BJ (cell line): ENCODE data around the gene ATE1. TPM values are rescaled to one million over a fixed set of nuclear protein-coding genes. Genes with fewer than 3 reads are reported as not detected.

Source experiments
- CTCF ChIA-PET: fragments of 350-600 bp; formaldehyde crosslinking; extraction: SDS; loops from one replicate; lab custom pipeline; 2021; ENCODE audit warnings: antibody characterized with exemption, inconsistent platforms; lab: Yijun Ruan, JAX
- POLR2A ChIA-PET: fragments of 300-600 bp; sonication (Branson Sonifier 250); formaldehyde crosslinking; extraction: SDS; loops from one replicate; lab custom pipeline; 2021; ENCODE audit warnings: antibody characterized with exemption; lab: Charles Lee
- DNase-seq: peaks from one replicate; pipeline ENCODE4 v3.0.0-alpha.2; 2011; ENCODE audit warnings: low read depth
- H3K27me3 ChIP-seq: 2 replicates; pipeline ENCODE4 v1.6.0; 2011; ENCODE audit warnings: low read length; ENCODE audit not compliant: control insufficient read depth, insufficient read depth
- H3K36me3 ChIP-seq: 2 replicates; pipeline ENCODE4 v1.5.1; 2011; ENCODE audit warnings: low read length; ENCODE audit not compliant: control insufficient read depth, insufficient read depth
- H3K4me3 ChIP-seq: 2 replicates; pipeline ENCODE4 v1.5.1; 2011; ENCODE audit warnings: low read depth, mild to moderate bottlenecking, control low read depth, low read length
- polyA plus RNA-seq: library from polyadenylated mRNA; depleted of rRNA; stranded (reverse); fragments of >200 nt; gene quantifications from 2 replicates; pipeline ENCODE4 v1.2.3, GENCODE V29; 2011
- TF ChIP-seq, protein P1 (sequence below): IDR thresholded peaks from 2 replicates; pipeline ENCODE4 v1.5.1; 2011; ENCODE audit warnings: low read depth, mild to moderate bottlenecking, control low read depth, inconsistent platforms, low read length, moderate library complexity; ENCODE audit not compliant: insufficient read depth

Gene ATE1
- polyA plus RNA-seq, 1 experiment = 7.4 TPM

DNA sequence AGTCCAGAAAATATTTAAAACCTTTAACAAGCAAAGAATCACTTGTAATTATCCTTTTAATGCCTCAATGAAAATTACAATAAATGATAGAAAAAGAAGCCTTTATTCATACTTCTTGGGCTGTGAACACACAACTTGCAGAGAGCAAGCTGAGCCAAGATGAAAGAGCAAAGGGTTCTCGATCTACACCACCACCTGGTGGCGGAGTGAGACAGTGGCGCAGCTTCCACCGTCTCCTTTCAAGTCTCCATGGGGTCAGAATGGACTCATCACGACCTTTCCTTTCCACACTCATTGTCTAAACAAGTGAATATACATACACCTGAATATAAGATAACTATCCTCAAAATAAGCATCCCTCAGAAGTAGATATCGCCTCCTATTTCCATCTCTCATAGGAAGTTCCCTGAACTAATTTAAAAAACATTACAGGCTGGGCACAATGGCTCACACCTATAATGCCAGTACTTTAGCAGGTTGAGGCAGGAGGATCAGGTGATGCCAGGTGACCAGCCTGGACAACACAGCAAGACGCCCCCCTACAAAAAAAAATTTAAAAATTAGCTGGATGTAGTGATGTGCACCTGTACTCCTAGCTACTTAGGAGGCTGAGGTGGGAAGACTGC lies 40.7 kb downstream of the ATE1 start:
- ChIA-PET POLR2A (no interaction called here), CTCF (interaction anchor here (0.6 to 3.8 kb wide), 18 partner anchors 9 to 992 kb away, joined by 3 to 29 read pairs (median 4); partner anchors contain the start of gene FAM24B)
- Histone ChIP-seq H3K36me3 (peaks cover 2% of the 10 kb centered on the region), H3K4me3 (no peak overlapping the region), H3K27me3 (no peaks in the 10 kb centered on the region)
- no peak for DNase-seq
- TF ChIP-seq, protein P1, sequence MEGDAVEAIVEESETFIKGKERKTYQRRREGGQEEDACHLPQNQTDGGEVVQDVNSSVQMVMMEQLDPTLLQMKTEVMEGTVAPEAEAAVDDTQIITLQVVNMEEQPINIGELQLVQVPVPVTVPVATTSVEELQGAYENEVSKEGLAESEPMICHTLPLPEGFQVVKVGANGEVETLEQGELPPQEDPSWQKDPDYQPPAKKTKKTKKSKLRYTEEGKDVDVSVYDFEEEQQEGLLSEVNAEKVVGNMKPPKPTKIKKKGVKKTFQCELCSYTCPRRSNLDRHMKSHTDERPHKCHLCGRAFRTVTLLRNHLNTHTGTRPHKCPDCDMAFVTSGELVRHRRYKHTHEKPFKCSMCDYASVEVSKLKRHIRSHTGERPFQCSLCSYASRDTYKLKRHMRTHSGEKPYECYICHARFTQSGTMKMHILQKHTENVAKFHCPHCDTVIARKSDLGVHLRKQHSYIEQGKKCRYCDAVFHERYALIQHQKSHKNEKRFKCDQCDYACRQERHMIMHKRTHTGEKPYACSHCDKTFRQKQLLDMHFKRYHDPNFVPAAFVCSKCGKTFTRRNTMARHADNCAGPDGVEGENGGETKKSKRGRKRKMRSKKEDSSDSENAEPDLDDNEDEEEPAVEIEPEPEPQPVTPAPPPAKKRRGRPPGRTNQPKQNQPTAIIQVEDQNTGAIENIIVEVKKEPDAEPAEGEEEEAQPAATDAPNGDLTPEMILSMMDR = peak; percentile 87

DNA sequence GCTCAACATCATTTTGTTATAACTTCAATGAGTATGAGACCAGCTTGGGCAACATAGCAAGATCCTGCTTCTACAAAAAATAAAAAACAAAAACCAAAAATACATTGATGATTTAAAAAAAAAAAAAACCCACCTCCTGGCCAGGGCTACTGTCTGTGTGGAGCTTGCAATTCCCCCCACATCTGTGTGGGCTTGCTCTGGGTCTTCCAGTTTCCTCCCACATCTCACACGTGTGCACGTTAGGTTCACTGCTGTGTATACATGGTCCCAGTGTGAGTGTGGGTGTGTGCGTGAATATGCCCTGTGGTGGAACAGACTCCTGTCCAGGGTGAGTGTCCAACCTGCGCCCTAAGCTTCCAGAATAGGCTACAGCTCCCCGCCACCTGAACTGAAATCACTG lies 41.6 kb downstream of the ATE1 start:
- Histone ChIP-seq H3K36me3 (peaks cover 1% of the 10 kb centered on the region), H3K27me3 (no peaks in the 10 kb centered on the region), H3K4me3 (no peak overlapping the region)
- DNase-seq = no peak
- POLR2A ChIA-PET = no interaction called here
- TF ChIP-seq, protein P1 = no peak
- CTCF ChIA-PET = interaction anchor here (0.6 to 3.8 kb wide), 11 partner anchors 10 to 993 kb away, joined by 3 to 29 read pairs (median 5); partner anchors contain the start of gene FAM24B

DNA sequence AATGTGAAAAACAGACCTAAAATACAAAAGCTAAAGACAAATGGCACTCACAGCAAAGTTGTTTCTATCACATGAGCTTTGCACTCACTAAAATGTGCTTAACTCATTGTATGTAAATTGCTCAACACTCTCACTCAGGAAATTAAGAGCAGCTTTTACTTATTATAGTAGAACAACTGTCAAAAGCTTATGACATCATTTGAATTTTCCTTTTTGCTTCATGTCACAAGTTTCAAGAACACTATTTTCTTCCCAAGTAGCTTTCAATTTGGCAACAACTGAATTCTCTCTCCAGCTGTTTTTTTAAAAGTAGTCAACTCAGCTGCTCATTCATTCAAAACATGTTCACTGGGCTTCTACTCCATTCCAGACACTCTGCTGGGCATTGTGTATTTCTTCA lies 46.9 kb downstream of the ATE1 start:
- TF ChIP-seq, protein P1 = no peak
- H3K36me3 ChIP-seq = peaks cover 1% of the 10 kb centered on the region
- no peak overlapping the region for H3K4me3 ChIP-seq
- DNase-seq = no peak
- no peaks in the 10 kb centered on the region for H3K27me3 ChIP-seq
- CTCF ChIA-PET = interaction anchor here (0.9 to 1.8 kb wide), 6 partner anchors 16 to 937 kb away, joined by 3 to 8 read pairs (median 4); no protein-coding TSS in a partner anchor
- POLR2A ChIA-PET = no interaction called here

DNA sequence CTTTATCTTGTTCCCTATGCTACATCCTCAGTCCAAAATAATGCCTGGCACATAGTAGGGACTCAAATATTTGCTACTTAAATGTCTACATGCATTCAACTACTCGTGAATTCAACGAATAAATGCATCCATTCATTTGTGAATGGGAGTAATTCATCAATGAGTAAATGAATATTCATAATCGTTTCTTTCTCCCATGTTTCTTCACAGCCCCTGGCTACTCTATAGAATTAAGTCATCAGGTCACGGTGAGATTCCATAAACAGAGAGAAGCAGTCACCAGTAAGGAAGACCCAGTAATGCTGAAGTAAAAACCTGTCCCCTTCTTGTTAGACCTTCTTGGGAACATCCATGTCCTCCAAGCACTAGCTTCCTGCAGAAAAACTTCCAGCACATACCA lies 48.4 kb downstream of the ATE1 start:
- Histone ChIP-seq H3K4me3 (no peak overlapping the region), H3K36me3 (no peaks in the 10 kb centered on the region; the same call in 1 of the 2 replicates), H3K27me3 (no peaks in the 10 kb centered on the region)
- ChIA-PET CTCF (interaction anchor here (2.1 kb wide), 1 partner anchor 7 kb away, joined by 8 read pairs; no protein-coding TSS in a partner anchor), POLR2A (no interaction called here)
- TF ChIP-seq, protein P1 = no peak
- DNase-seq = no peak

DNA sequence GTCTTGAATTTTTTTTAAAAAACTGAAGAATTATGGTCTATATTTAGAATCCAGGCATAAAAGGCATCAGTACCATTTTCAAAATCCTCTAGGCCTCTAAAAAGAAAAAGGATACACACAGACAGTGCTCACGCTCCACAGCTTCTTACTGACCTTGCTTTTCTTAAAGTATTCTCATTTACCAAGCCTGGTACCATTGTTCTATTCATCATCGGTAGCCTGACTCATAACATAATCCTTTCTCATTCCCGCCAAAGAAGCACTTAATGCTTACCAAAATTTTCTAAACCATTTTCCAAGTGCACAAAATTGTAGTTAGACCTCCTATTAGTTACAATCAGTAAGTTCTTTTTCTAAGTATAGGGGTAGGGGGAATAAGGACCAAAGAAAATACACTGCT lies 54.6 kb downstream of the ATE1 start:
- ChIA-PET CTCF (no interaction called here), POLR2A (no interaction called here)
- no peaks in the 10 kb centered on the region for H3K36me3 ChIP-seq
- H3K27me3 ChIP-seq = no peaks in the 10 kb centered on the region
- no peak for DNase-seq
- TF ChIP-seq, protein P1 = no peak
- H3K4me3 ChIP-seq = no peak overlapping the region
